Omental fat pad (tissue), 4 donors: Measurements from ENCODE around the gene TMEM238L. TPM values are rescaled to one million over a fixed set of nuclear protein-coding genes. Genes with fewer than 3 reads are reported as not detected.

Experiments used
- ATAC-seq: fragments of 150-250 bp; one replicate; pipeline ENCODE4 v1.9.1; 2016; ENCODE audit warnings: mild to moderate bottlenecking, moderate library complexity; ENCODE audit not compliant: low FRiP score
- DNase-seq: peaks from one replicate; pipeline ENCODE4 v3.0.0-alpha.2; 2019; ENCODE audit warnings: low spot score
- CTCF ChIP-seq, 3 donors: fragments of 450-650 bp; IDR thresholded peaks; one replicate each; pipeline ENCODE4 v1.5.1; 2016 to 2017; ENCODE audit warnings: antibody characterized with exemption in 3 of 3, mild to moderate bottlenecking in 3 of 3, moderate library complexity in 2 of 3
- total RNA-seq, 4 donors: library from RNA; depleted of rRNA; stranded (reverse); fragments of >200 nt; gene quantifications; one replicate each; pipeline ENCODE4 v1.1.0, GENCODE V29; 2016

Gene TMEM238L
- total RNA-seq, 4 donors from 2014 or later = not detected

GRCh38 chr17:10775740-10776356 is 28.1 kb downstream of the TMEM238L start:
- DNase-seq (no peak), ATAC-seq (no peak)
- no peak for TF ChIP-seq CTCF (IDR thresholded peaks at IDR 0.05)

- DNase-seq = no peak
- no peak for ATAC-seq
- no peak for TF ChIP-seq CTCF (IDR thresholded peaks at IDR 0.05)
Measured at GRCh38 chr17:10775058-10775457, 28.8 kb downstream of the TMEM238L start.

- no peak for TF ChIP-seq CTCF (IDR thresholded peaks at IDR 0.05)
- DNase-seq (no peak), ATAC-seq (no peak)
Measured at GRCh38 chr17:10773391-10773790, 30.5 kb downstream of the TMEM238L start.

- ATAC-seq = no peak
- TF ChIP-seq CTCF (IDR thresholded peaks at IDR 0.05) = no peak
- DNase-seq = no peak
Measured at GRCh38 chr17:10772425-10773380, 31.2 kb downstream of the TMEM238L start.

GRCh38 chr17:10771148-10771547 is 32.8 kb downstream of the TMEM238L start:
- no peak for TF ChIP-seq CTCF (IDR thresholded peaks at IDR 0.05)
- DNase-seq = no peak
- no peak for ATAC-seq

- DNase-seq (no peak), ATAC-seq (no peak)
- TF ChIP-seq CTCF (IDR thresholded peaks at IDR 0.05) = no peak
Measured at GRCh38 chr17:10769840-10770239, 34.1 kb downstream of the TMEM238L start.
